Measurements from ENCODE around the gene NBPF26. TPM values are rescaled to one million over a fixed set of nuclear protein-coding genes. Genes with fewer than 3 reads are reported as not detected.
"Not testable (repeated sequence)": the region's sequence is repeated elsewhere in the genome, so short reads cannot be mapped to it uniquely, and the experiment has no call there.

Gene NBPF26
- total RNA-seq, 1 donor: 28.6 TPM

DNA sequence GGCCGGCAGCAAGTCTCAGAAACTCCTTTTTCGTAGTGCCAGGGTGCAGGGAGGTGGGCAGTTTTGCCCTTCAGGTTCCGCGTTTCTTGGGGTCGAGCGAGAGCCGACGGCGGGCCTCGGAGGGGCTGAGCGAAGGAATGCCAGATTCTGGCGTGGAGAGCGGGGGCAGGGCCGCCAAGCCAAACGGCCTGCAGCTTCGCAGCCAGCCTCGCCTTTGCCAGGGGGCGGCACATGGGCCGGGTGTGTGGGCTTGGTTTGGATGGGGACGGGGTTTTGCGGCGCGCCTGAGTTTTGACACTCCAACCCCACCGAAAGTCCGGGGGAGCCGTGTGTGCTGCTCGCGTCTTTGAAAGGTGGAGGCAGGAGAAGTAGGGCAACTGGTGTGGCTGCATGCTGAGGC is 762 bp downstream of the NBPF26 start:
- not testable (repeated sequence) for H3K79me2 ChIP-seq (ENCODE audit: insufficient read depth, low read length); DNase-seq (ENCODE audit: insufficient read length, low spot score, missing footprints)

DNA sequence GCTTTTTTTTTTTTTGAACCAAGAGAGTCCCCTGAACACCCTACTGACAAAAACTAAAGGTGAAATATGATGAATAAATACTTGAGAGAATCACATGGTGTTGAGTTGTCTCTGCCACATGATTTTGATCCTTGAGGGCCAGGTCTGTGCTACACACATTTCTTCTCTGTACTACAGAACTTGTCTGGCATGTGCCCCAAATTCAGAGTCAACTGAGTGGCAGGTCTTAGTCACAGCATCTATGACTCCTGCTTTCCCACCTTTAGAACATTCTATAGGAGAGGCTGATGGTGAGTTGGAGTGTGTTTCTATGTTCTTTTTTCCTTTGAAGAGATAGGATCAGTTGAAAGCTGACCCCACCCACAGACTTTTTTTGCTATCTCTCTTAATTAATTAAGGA is 5.1 kb downstream of the NBPF26 start:
- not testable (repeated sequence) for H3K4me1 ChIP-seq (ENCODE audit: insufficient read depth, low read length); H4K20me1 ChIP-seq (ENCODE audit: insufficient read depth, low read length); H3K4me2 ChIP-seq (ENCODE audit: insufficient read depth, low read length); H3K27me3 ChIP-seq (ENCODE audit: insufficient read depth, low read length); DNase-seq (ENCODE audit: insufficient read length, low spot score, missing footprints); H3K27ac ChIP-seq (ENCODE audit: low read depth, low read length); H3K4me3 ChIP-seq (ENCODE audit: insufficient read depth, low read length); H3K36me3 ChIP-seq (ENCODE audit: insufficient read depth, low read length); H3K9me3 ChIP-seq (ENCODE audit: low read depth, low read length); H2AFZ ChIP-seq (ENCODE audit: low read length); H3K79me2 ChIP-seq (ENCODE audit: insufficient read depth, low read length)

More for the DNA sequence above, 762 bp downstream of the NBPF26 start:
- not testable (repeated sequence) for H4K20me1 ChIP-seq (ENCODE audit: insufficient read depth, low read length); H2AFZ ChIP-seq (ENCODE audit: low read length); H3K27me3 ChIP-seq (ENCODE audit: insufficient read depth, low read length); H3K4me2 ChIP-seq (ENCODE audit: insufficient read depth, low read length); H3K4me1 ChIP-seq (ENCODE audit: insufficient read depth, low read length); H3K27ac ChIP-seq (ENCODE audit: low read depth, low read length); H3K9me3 ChIP-seq (ENCODE audit: low read depth, low read length); H3K36me3 ChIP-seq (ENCODE audit: insufficient read depth, low read length)
- peak overlapping the region; percentile 75 for H3K4me3 ChIP-seq (ENCODE audit: insufficient read depth, low read length)

DNA sequence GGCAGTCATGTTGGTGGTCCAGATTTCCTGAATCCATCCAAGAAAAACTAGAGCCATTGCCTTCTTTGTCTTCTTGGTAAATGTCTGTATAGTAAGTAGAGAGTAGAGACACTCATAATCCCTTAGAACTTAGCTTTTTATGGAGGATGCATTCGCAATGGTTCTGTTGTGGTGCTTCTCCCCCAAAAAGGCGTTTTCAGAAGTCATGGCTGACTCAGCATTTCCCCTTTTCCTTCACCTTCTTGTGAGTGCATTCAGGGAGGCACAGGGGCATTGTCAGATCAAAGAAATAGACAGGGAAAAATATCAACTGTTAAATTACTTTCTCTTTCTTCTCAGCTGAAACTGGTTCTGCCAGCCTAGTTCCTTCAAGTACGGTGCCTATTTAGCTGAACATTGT is 45.3 kb downstream of the NBPF26 start:
- not testable (repeated sequence) for H3K9me3 ChIP-seq (ENCODE audit: low read depth, low read length); H3K27me3 ChIP-seq (ENCODE audit: insufficient read depth, low read length)

DNA sequence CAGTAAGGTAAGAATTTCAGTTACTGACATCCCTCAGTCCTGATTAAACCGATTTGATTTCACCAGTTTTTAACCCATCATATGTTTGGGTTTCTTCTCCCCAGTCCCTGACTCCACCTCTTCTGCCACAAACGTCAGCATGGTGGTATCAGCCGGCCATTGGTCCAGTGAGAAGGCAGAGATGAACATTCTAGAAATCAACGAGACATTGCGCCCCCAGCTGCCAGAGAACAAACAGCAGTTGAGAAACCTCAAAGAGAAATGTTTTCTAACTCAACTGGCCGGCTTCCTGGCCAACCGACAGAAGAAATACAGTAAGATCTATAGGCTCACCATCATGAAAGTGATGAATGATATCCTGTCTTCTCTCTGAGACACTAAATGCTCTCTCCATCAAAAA is 81.7 kb downstream of the NBPF26 start:
- not testable (repeated sequence) for H3K4me2 ChIP-seq (ENCODE audit: insufficient read depth, low read length); H3K27me3 ChIP-seq (ENCODE audit: insufficient read depth, low read length); H3K79me2 ChIP-seq (ENCODE audit: insufficient read depth, low read length); H3K36me3 ChIP-seq (ENCODE audit: insufficient read depth, low read length); H3K4me3 ChIP-seq (ENCODE audit: insufficient read depth, low read length); H3K4me1 ChIP-seq (ENCODE audit: insufficient read depth, low read length); H2AFZ ChIP-seq (ENCODE audit: low read length); H3K27ac ChIP-seq (ENCODE audit: low read depth, low read length); H4K20me1 ChIP-seq (ENCODE audit: insufficient read depth, low read length); H3K9me3 ChIP-seq (ENCODE audit: low read depth, low read length); DNase-seq (ENCODE audit: insufficient read length, low spot score, missing footprints)

More for the DNA sequence above, 45.3 kb downstream of the NBPF26 start:
- H3K4me2 ChIP-seq (ENCODE audit: insufficient read depth, low read length); H3K27ac ChIP-seq (ENCODE audit: low read depth, low read length); H2AFZ ChIP-seq (ENCODE audit: low read length); DNase-seq (ENCODE audit: insufficient read length, low spot score, missing footprints); H3K4me3 ChIP-seq (ENCODE audit: insufficient read depth, low read length); H4K20me1 ChIP-seq (ENCODE audit: insufficient read depth, low read length); H3K79me2 ChIP-seq (ENCODE audit: insufficient read depth, low read length); H3K4me1 ChIP-seq (ENCODE audit: insufficient read depth, low read length); H3K36me3 ChIP-seq (ENCODE audit: insufficient read depth, low read length): not testable (repeated sequence)

DNA sequence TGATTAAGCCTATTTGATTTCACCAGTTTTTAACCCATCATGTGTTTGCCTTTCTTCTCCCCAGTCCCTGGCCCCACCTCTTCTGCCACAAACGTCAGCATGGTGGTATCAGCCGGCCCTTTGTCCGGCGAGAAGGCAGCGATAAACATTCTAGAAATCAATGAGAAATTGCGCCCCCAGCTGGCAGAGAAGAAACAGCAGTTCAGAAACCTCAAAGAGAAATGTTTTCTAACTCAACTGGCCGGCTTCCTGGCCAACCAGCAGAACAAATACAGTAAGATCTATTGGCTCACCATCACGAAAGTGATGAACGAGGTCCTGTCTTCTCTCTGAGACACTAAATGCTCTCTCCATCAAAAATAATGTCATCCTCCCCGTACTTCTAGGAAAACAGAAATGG is 88.1 kb downstream of the NBPF26 start:
- not testable (repeated sequence) for H3K79me2 ChIP-seq (ENCODE audit: insufficient read depth, low read length); H3K27me3 ChIP-seq (ENCODE audit: insufficient read depth, low read length); H3K36me3 ChIP-seq (ENCODE audit: insufficient read depth, low read length); H2AFZ ChIP-seq (ENCODE audit: low read length); H3K9me3 ChIP-seq (ENCODE audit: low read depth, low read length); H3K4me3 ChIP-seq (ENCODE audit: insufficient read depth, low read length); H3K27ac ChIP-seq (ENCODE audit: low read depth, low read length); H3K4me2 ChIP-seq (ENCODE audit: insufficient read depth, low read length); DNase-seq (ENCODE audit: insufficient read length, low spot score, missing footprints); H4K20me1 ChIP-seq (ENCODE audit: insufficient read depth, low read length); H3K4me1 ChIP-seq (ENCODE audit: insufficient read depth, low read length)
- TF ChIP-seq, protein P1, sequence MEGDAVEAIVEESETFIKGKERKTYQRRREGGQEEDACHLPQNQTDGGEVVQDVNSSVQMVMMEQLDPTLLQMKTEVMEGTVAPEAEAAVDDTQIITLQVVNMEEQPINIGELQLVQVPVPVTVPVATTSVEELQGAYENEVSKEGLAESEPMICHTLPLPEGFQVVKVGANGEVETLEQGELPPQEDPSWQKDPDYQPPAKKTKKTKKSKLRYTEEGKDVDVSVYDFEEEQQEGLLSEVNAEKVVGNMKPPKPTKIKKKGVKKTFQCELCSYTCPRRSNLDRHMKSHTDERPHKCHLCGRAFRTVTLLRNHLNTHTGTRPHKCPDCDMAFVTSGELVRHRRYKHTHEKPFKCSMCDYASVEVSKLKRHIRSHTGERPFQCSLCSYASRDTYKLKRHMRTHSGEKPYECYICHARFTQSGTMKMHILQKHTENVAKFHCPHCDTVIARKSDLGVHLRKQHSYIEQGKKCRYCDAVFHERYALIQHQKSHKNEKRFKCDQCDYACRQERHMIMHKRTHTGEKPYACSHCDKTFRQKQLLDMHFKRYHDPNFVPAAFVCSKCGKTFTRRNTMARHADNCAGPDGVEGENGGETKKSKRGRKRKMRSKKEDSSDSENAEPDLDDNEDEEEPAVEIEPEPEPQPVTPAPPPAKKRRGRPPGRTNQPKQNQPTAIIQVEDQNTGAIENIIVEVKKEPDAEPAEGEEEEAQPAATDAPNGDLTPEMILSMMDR (IDR thresholded peaks at IDR 0.05; ENCODE audit: extremely low read depth, low read depth, low read length): peak; percentile 26

DNA sequence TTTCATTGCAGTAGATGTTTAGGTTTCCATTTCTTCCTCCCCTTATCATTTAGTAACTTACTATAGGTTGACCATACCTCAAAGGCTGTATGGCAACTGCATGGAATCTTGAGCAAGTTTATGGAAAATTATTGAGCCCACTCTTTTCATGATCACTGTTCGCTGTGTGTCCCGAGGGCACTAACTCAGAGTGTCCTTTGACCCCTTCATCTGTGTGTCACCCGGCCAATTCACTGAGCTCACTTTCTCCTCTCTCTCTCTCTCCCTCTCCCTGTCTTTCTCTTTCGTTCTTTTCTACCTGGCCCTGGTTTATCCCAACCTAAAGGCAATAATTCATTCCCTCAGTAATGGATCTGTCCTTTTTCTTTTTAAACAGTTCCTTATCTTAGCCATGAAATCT is 101.3 kb downstream of the NBPF26 start:
- H3K4me3 ChIP-seq (ENCODE audit: insufficient read depth, low read length); H3K36me3 ChIP-seq (ENCODE audit: insufficient read depth, low read length); H3K4me1 ChIP-seq (ENCODE audit: insufficient read depth, low read length); H3K4me2 ChIP-seq (ENCODE audit: insufficient read depth, low read length); H2AFZ ChIP-seq (ENCODE audit: low read length); H4K20me1 ChIP-seq (ENCODE audit: insufficient read depth, low read length); H3K79me2 ChIP-seq (ENCODE audit: insufficient read depth, low read length); DNase-seq (ENCODE audit: insufficient read length, low spot score, missing footprints); H3K27me3 ChIP-seq (ENCODE audit: insufficient read depth, low read length); H3K9me3 ChIP-seq (ENCODE audit: low read depth, low read length); H3K27ac ChIP-seq (ENCODE audit: low read depth, low read length): not testable (repeated sequence)

DNA sequence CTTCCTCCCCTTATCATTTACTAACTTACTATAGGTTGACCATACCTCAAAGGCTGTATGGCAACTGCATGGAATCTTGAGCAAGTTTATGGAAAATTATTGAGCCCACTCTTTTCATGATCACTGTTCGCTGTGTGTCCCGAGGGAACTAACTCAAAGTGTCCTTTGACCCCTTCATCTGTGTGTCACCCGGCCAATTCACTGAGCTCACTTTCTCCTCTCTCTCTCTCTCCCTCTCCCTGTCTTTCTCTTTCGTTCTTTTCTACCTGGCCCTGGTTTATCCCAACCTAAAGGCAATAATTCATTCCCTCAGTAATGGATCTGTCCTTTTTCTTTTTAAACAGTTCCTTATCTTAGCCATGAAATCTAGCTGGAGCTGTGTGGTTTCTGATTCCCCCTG is 102.9 kb downstream of the NBPF26 start:
- not testable (repeated sequence) for H2AFZ ChIP-seq (ENCODE audit: low read length); H3K36me3 ChIP-seq (ENCODE audit: insufficient read depth, low read length); H3K27me3 ChIP-seq (ENCODE audit: insufficient read depth, low read length); DNase-seq (ENCODE audit: insufficient read length, low spot score, missing footprints); H3K27ac ChIP-seq (ENCODE audit: low read depth, low read length); H3K79me2 ChIP-seq (ENCODE audit: insufficient read depth, low read length); H3K4me2 ChIP-seq (ENCODE audit: insufficient read depth, low read length); H3K4me1 ChIP-seq (ENCODE audit: insufficient read depth, low read length); H3K4me3 ChIP-seq (ENCODE audit: insufficient read depth, low read length); H3K9me3 ChIP-seq (ENCODE audit: low read depth, low read length); H4K20me1 ChIP-seq (ENCODE audit: insufficient read depth, low read length)
